Erythroblast (primary cell): ENCODE results near the gene KPNA4.

Experiments
- GATA1 ChIP-seq: IDR thresholded peaks from 2 replicates; pipeline ENCODE4 v1.6.1; 2011; ENCODE audit warnings: low read depth, mild to moderate bottlenecking, control low read depth, low read length, moderate library complexity
- POLR2A ChIP-seq: IDR thresholded peaks from 2 replicates; pipeline ENCODE4 v1.6.1; 2011; ENCODE audit warnings: mild to moderate bottlenecking, low read length

- TF ChIP-seq POLR2A = peak; percentile 83
- TF ChIP-seq GATA1 = no peak
Observed at GRCh38 chr3:160565442-160566403, at the start of gene KPNA4.
